Uterus (tissue), 4 donors: ENCODE data around the gene SLC22A7. TPM values are rescaled to one million over a fixed set of nuclear protein-coding genes. Genes with fewer than 3 reads are reported as not detected.

Experiments used
- DNase-seq, 2 donors: peaks; one replicate each; pipeline ENCODE4 v3.0.0-alpha.2; 2019 to 2020
- H3K27ac ChIP-seq, 2 donors: fragments of 200-600 bp; sonication (generic); 1 replicate in 1 of 2; 2 replicates in 1 of 2; pipeline ENCODE4 v1.5.1; 2016 to 2018
- H3K27me3 ChIP-seq, 2 donors: fragments of 200-600 bp; sonication (generic); one replicate each; pipeline ENCODE4 v1.5.1; 2018 to 2019; ENCODE audit warnings: control low read depth in 1 of 2
- H3K36me3 ChIP-seq, 2 donors: fragments of 200-600 bp; sonication (generic); one replicate each; pipeline ENCODE4 v1.5.1; 2019; ENCODE audit warnings: control low read depth in 1 of 2
- H3K4me1 ChIP-seq, 2 donors: fragments of 200-600 bp; sonication (generic); one replicate each; pipeline ENCODE4 v1.5.1; 2018 to 2019; ENCODE audit warnings: control low read depth in 1 of 2
- H3K4me3 ChIP-seq, 2 donors: fragments of 200-600 bp; sonication (generic); 1 replicate in 1 of 2; 2 replicates in 1 of 2; pipeline ENCODE4 v1.5.1; 2018 to 2019; ENCODE audit warnings: mild to moderate bottlenecking in 1 of 2
- H3K9me3 ChIP-seq, 2 donors: fragments of 200-600 bp; sonication (generic); one replicate each; pipeline ENCODE4 v1.5.1; 2019; ENCODE audit warnings: control low read depth in 1 of 2
- POLR2A ChIP-seq, 2 donors: fragments of 450-650 bp; IDR thresholded peaks; one replicate each; pipeline ENCODE4 v1.6.1; 2016; ENCODE audit warnings: antibody characterized with exemption in 2 of 2, mild to moderate bottlenecking in 1 of 2, moderate library complexity in 1 of 2
- intact Hi-C: fragments of 100-400 bp; cut with DNase I; formaldehyde crosslinking; loops from one replicate; pipeline ENCODE4 v1.15.1; 2023; ENCODE audit warnings: low total_unique reads
- total RNA-seq, 4 donors: library from RNA; depleted of rRNA in 3 of 4; stranded (reverse); fragments of >200 nt in 3 of 4; gene quantifications; one replicate each; pipeline versions ENCODE4 v1.1.0 to v1.2.4, GENCODE V29; 2014 to 2023
- TF ChIP-seq, protein P1 (sequence below), 4 experiments: fragments of 200-600 bp in 2 of 4; fragments of 450-650 bp in 2 of 4; sonication (generic) in 2 of 4; IDR thresholded peaks; one replicate each; pipeline ENCODE4 v1.5.1; 2016 to 2019; ENCODE audit warnings: antibody characterized with exemption in 4 of 4, mild to moderate bottlenecking in 2 of 4, moderate library complexity in 1 of 4
- donor health status: DM: yes; HTN: yes; CAD: no.

Gene SLC22A7
- total RNA-seq, 4 donors from 2014 or later, result not detected

DNA sequence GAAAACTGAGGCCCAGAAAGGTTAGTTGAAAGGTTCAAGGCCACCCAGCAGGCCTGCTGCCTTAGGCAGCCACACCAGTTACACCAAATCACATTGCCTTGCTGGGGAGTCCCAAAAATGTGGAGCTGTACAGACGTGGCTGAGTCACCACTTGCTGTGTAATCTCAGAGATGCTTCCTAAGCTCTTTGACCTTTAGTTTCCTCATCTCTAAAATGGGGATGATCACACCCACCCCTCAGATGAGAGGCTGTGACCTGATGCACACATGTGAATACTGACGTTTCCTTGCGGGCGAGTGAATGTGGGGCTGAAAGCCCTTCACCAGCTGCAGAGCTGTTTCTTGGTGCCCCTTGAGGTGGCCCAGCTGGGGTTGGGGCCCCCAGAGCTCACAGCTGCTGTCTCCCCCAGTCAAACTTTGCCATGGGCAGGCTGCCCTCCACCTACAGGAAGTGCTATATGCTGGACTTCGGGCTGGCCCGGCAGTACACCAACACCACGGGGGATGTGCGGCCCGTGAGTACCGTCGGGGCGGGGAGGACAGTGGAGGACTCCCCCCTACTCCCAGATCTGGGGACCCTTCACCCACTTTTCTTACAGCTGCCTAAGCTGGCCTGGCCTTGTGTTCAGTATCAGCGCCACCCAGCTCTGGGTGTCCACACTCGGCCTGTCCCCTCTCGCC, 43.8 kb upstream of the SLC22A7 start:
- no peaks in the 10 kb centered on the region for H3K27me3 ChIP-seq
- intact Hi-C loops, result no loop called here

GRCh38 chr6:43254846-43255245, 43.2 kb upstream of the SLC22A7 start:
- intact Hi-C loops, result no loop called here
- TF ChIP-seq POLR2A (IDR thresholded peaks at IDR 0.05), result no peak
- TF ChIP-seq, protein P1, sequence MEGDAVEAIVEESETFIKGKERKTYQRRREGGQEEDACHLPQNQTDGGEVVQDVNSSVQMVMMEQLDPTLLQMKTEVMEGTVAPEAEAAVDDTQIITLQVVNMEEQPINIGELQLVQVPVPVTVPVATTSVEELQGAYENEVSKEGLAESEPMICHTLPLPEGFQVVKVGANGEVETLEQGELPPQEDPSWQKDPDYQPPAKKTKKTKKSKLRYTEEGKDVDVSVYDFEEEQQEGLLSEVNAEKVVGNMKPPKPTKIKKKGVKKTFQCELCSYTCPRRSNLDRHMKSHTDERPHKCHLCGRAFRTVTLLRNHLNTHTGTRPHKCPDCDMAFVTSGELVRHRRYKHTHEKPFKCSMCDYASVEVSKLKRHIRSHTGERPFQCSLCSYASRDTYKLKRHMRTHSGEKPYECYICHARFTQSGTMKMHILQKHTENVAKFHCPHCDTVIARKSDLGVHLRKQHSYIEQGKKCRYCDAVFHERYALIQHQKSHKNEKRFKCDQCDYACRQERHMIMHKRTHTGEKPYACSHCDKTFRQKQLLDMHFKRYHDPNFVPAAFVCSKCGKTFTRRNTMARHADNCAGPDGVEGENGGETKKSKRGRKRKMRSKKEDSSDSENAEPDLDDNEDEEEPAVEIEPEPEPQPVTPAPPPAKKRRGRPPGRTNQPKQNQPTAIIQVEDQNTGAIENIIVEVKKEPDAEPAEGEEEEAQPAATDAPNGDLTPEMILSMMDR (IDR thresholded peaks at IDR 0.05), result no peak
- no peak for DNase-seq
- no peaks in the 10 kb centered on the region for H3K36me3 ChIP-seq
- no peaks in the 10 kb centered on the region for H3K27me3 ChIP-seq
- no peak overlapping the region for H3K4me3 ChIP-seq
- no peak overlapping the region for H3K27ac ChIP-seq
- no peaks in the 10 kb centered on the region for H3K4me1 ChIP-seq
- H3K9me3 ChIP-seq, result no peaks in the 10 kb centered on the region

More for the DNA sequence above, 43.8 kb upstream of the SLC22A7 start:
- Histone ChIP-seq H3K27ac (no peak overlapping the region), H3K9me3 (no peaks in the 10 kb centered on the region), H3K4me1 (no peaks in the 10 kb centered on the region), H3K4me3 (no peak overlapping the region), H3K36me3 (no peaks in the 10 kb centered on the region)
- no peak for TF ChIP-seq POLR2A (IDR thresholded peaks at IDR 0.05)
- TF ChIP-seq, protein P1 (IDR thresholded peaks at IDR 0.05), result no peak
- no peak for DNase-seq

- H3K27me3 ChIP-seq, result no peaks in the 10 kb centered on the region
- TF ChIP-seq POLR2A (IDR thresholded peaks at IDR 0.05), result no peak
- TF ChIP-seq, protein P1 (IDR thresholded peaks at IDR 0.05), result no peak
- no peak overlapping the region for H3K4me3 ChIP-seq
- DNase-seq, result no peak
- intact Hi-C loops, result no loop called here
- no peaks in the 10 kb centered on the region for H3K4me1 ChIP-seq
- no peaks in the 10 kb centered on the region for H3K36me3 ChIP-seq
- no peaks in the 10 kb centered on the region for H3K9me3 ChIP-seq
- no peak overlapping the region for H3K27ac ChIP-seq
These were observed 42.5 kb upstream of the SLC22A7 start for GRCh38 chr6:43255408-43256054.

- Histone ChIP-seq H3K27ac (no peak overlapping the region), H3K27me3 (no peaks in the 10 kb centered on the region), H3K36me3 (no peaks in the 10 kb centered on the region), H3K4me3 (no peak overlapping the region), H3K4me1 (no peaks in the 10 kb centered on the region), H3K9me3 (no peaks in the 10 kb centered on the region)
- TF ChIP-seq POLR2A (IDR thresholded peaks at IDR 0.05), result no peak
- TF ChIP-seq, protein P1 (IDR thresholded peaks at IDR 0.05), result no peak
- DNase-seq, result no peak
- intact Hi-C loops, result no loop called here
These were observed 41.2 kb upstream of the SLC22A7 start for GRCh38 chr6:43256670-43257366.
